AG04450 (cell line): ENCODE results near the gene BBS2. TPM values are rescaled to one million over a fixed set of nuclear protein-coding genes. Genes with fewer than 3 reads are reported as not detected.
A peak's percentile ranks its signal among the peaks of the same experiment; 100 is the strongest.

Experiments
- CTCF ChIA-PET: fragments of 300-600, 350-600 bp; formaldehyde crosslinking; extraction: SDS; loops from one replicate; lab custom pipeline; 2022; ENCODE audit warnings: antibody characterized with exemption, inconsistent platforms; lab: Charles Lee
- POLR2A ChIA-PET: fragments of 350-600 bp; formaldehyde crosslinking; extraction: SDS; loops from one replicate; lab custom pipeline; 2021; ENCODE audit warnings: antibody characterized with exemption, inconsistent platforms; lab: Yijun Ruan, JAX
- DNase-seq: peaks from one replicate; pipeline ENCODE4 v3.0.0-alpha.2; 2011; ENCODE audit warnings: low read depth, low spot score
- H3K27ac ChIP-seq: one replicate; pipeline ENCODE4 v1.5.1; 2012; ENCODE audit warnings: low read depth, low read length, control low read depth
- H3K27me3 ChIP-seq: one replicate; pipeline ENCODE4 v1.6.0; 2012; ENCODE audit warnings: low read length; ENCODE audit not compliant: control insufficient read depth, insufficient read depth
- H3K4me3 ChIP-seq: 2 replicates; pipeline ENCODE4 v1.5.1; 2011; ENCODE audit warnings: mild to moderate bottlenecking, low read depth, low read length, control low read depth
- H3K9me3 ChIP-seq: 2 replicates; pipeline ENCODE4 v1.5.1; 2012; ENCODE audit warnings: low read length; ENCODE audit not compliant: control insufficient read depth, insufficient read depth
- CTCF ChIP-seq: IDR thresholded peaks from 2 replicates; pipeline ENCODE4 v1.5.1; 2011; ENCODE audit warnings: low read depth, low read length, control low read depth, inconsistent platforms
- polyA plus RNA-seq: library from polyadenylated mRNA; depleted of rRNA; stranded (reverse); fragments of >200 nt; gene quantifications from 2 replicates; pipeline ENCODE4 v1.2.3, GENCODE V29; 2011

Gene BBS2
- polyA plus RNA-seq, 1 experiment = 53.6 TPM

GRCh38 chr16:56559109-56559508 is 39.3 kb upstream of the BBS2 start:
- Histone ChIP-seq H3K27ac (no peak overlapping the region), H3K4me3 (no peak overlapping the region), H3K9me3 (no peaks in the 10 kb centered on the region), H3K27me3 (peaks cover 18% of the 10 kb centered on the region)
- CTCF ChIA-PET = no interaction called here
- POLR2A ChIA-PET = no interaction called here
- DNase-seq = no peak
- no peak for TF ChIP-seq CTCF

GRCh38 chr16:56558024-56558747 is 38.4 kb upstream of the BBS2 start:
- ChIA-PET POLR2A (no interaction called here), CTCF (no interaction called here)
- no peak for TF ChIP-seq CTCF
- no peak overlapping the region for H3K4me3 ChIP-seq
- H3K9me3 ChIP-seq = no peaks in the 10 kb centered on the region
- peak; percentile 8 for DNase-seq
- H3K27ac ChIP-seq = no peak overlapping the region
- H3K27me3 ChIP-seq = peaks cover 24% of the 10 kb centered on the region

GRCh38 chr16:56554441-56554840 is 34.6 kb upstream of the BBS2 start:
- H3K4me3 ChIP-seq = no peak overlapping the region
- ChIA-PET POLR2A (no interaction called here), CTCF (interaction anchor here (0.6 kb wide), 1 partner anchor 9 kb away, joined by 6 read pairs; no protein-coding TSS in a partner anchor)
- no peak for TF ChIP-seq CTCF
- no peak for DNase-seq
- peaks cover 19% of the 10 kb centered on the region for H3K27me3 ChIP-seq
- H3K27ac ChIP-seq = no peak overlapping the region
- H3K9me3 ChIP-seq = no peaks in the 10 kb centered on the region

- no peak for TF ChIP-seq CTCF
- no peaks in the 10 kb centered on the region for H3K9me3 ChIP-seq
- no peak overlapping the region for H3K4me3 ChIP-seq
- ChIA-PET CTCF (interaction anchor here (0.6 kb wide), 1 partner anchor 458 kb away, joined by 3 read pairs; no protein-coding TSS in a partner anchor), POLR2A (no interaction called here)
- no peak overlapping the region for H3K27ac ChIP-seq
- H3K27me3 ChIP-seq = peaks cover 19% of the 10 kb centered on the region
- DNase-seq = no peak
These were observed 32.2 kb upstream of the BBS2 start for GRCh38 chr16:56551796-56552738.
